Ascending aorta (tissue), 2 donors: Measurements from ENCODE around the gene PHKA2. TPM values are rescaled to one million over a fixed set of nuclear protein-coding genes. Genes with fewer than 3 reads are reported as not detected.

ENCODE experiments used
- DNase-seq, 2 donors: peaks; one replicate each; pipeline ENCODE4 v3.0.0-alpha.2; 2019; ENCODE audit warnings: low spot score in 2 of 2
- H3K27ac ChIP-seq, 2 donors: fragments of 200-600 bp; sonication (generic); one replicate each; pipeline ENCODE4 v1.5.1; 2016 to 2017; ENCODE audit warnings: mild to moderate bottlenecking in 1 of 2
- H3K27me3 ChIP-seq: fragments of 200-600 bp; sonication (generic); one replicate; pipeline ENCODE4 v1.5.1; 2017
- H3K36me3 ChIP-seq, 2 donors: fragments of 200-600 bp; sonication (generic); one replicate each; pipeline ENCODE4 v1.5.1; 2016
- H3K4me1 ChIP-seq, 2 donors: fragments of 200-600 bp; sonication (generic); one replicate each; pipeline ENCODE4 v1.5.1; 2016 to 2017; ENCODE audit warnings: mild to moderate bottlenecking in 1 of 2
- H3K4me3 ChIP-seq, 2 donors: fragments of 200-600 bp; sonication (generic); one replicate each; pipeline ENCODE4 v1.5.1; 2016 to 2017; ENCODE audit warnings: mild to moderate bottlenecking in 1 of 2
- H3K9me3 ChIP-seq, 2 donors: fragments of 200-600 bp; sonication (generic); one replicate each; pipeline ENCODE4 v1.5.1; 2016
- intact Hi-C: fragments of 100-400 bp; cut with DNase I; formaldehyde crosslinking; loops from one replicate; pipeline ENCODE4 v1.15.1; 2023
- total RNA-seq: library from RNA; depleted of rRNA; stranded (reverse); fragments of >200 nt; gene quantifications from one replicate; pipeline ENCODE4 v1.1.0, GENCODE V29; 2016
- TF ChIP-seq, protein P1 (sequence below), 3 experiments: fragments of 200-600 bp in 2 of 3; fragments of 450-650 bp in 1 of 3; sonication (generic) in 2 of 3; IDR thresholded peaks; one replicate each; pipeline ENCODE4 v1.5.1; 2016 to 2019; ENCODE audit warnings: antibody characterized with exemption in 3 of 3, mild to moderate bottlenecking in 1 of 3, moderate library complexity in 1 of 3

Gene PHKA2
- total RNA-seq, 1 donor from 2014 or later = 16.0 TPM

DNA sequence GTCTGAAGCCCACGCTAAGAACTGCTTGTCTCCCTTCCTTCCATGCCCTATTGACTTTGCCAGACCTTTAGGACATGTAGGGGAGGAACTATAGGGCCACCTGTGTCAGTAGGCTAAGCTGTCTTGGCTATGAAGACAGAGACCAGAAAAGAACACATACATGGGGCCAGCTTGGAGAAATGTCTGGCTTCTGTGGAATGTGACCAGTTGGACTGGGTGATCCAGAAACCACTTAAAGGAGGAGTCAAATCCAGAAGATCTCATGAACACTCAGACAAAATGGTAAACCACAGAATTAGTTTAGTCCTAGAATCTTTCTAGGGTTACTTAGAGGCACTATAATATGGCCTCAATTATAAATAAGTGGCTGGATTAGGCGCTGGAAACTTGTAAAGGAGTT is 42.0 kb downstream of the PHKA2 start:
- Histone ChIP-seq H3K27me3 (no peaks in the 10 kb centered on the region), H3K4me1 (peaks cover 0 to 4% of the 10 kb centered on the region in 2 donors), H3K36me3 (peaks cover 3 to 4% of the 10 kb centered on the region in 2 donors), H3K27ac (no peak overlapping the region), H3K4me3 (no peak overlapping the region), H3K9me3 (no peaks in the 10 kb centered on the region)
- no peak for DNase-seq
- intact Hi-C loops = no loop called here
- TF ChIP-seq, protein P1, sequence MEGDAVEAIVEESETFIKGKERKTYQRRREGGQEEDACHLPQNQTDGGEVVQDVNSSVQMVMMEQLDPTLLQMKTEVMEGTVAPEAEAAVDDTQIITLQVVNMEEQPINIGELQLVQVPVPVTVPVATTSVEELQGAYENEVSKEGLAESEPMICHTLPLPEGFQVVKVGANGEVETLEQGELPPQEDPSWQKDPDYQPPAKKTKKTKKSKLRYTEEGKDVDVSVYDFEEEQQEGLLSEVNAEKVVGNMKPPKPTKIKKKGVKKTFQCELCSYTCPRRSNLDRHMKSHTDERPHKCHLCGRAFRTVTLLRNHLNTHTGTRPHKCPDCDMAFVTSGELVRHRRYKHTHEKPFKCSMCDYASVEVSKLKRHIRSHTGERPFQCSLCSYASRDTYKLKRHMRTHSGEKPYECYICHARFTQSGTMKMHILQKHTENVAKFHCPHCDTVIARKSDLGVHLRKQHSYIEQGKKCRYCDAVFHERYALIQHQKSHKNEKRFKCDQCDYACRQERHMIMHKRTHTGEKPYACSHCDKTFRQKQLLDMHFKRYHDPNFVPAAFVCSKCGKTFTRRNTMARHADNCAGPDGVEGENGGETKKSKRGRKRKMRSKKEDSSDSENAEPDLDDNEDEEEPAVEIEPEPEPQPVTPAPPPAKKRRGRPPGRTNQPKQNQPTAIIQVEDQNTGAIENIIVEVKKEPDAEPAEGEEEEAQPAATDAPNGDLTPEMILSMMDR (IDR thresholded peaks at IDR 0.05) = no peak

DNA sequence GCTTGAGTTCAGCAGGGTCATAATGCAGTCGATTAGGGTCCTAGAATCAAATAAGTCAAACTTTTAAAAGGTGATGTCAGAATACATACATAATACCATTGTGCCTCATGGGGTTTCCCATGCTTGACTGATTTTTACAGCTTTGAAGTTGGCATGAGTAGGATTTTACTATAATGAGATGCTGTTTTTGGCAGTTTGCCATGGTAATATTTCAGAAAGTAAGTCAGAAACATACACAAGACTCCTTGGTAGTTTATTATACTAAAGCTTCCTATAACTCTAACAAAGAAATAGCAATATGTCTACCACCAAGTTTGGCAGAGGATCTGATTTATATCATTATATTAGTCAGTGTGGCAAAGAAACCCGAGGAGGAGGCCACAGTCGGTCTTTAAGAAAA is 45.2 kb downstream of the PHKA2 start:
- intact Hi-C loops = no loop called here
- H3K4me3 ChIP-seq = no peak overlapping the region
- TF ChIP-seq, protein P1 (IDR thresholded peaks at IDR 0.05) = no peak
- DNase-seq = no peak
- no peaks in the 10 kb centered on the region for H3K9me3 ChIP-seq
- no peaks in the 10 kb centered on the region for H3K4me1 ChIP-seq
- peaks cover 3 to 4% of the 10 kb centered on the region in 2 donors for H3K36me3 ChIP-seq
- no peak overlapping the region for H3K27ac ChIP-seq
- H3K27me3 ChIP-seq = no peaks in the 10 kb centered on the region

DNA sequence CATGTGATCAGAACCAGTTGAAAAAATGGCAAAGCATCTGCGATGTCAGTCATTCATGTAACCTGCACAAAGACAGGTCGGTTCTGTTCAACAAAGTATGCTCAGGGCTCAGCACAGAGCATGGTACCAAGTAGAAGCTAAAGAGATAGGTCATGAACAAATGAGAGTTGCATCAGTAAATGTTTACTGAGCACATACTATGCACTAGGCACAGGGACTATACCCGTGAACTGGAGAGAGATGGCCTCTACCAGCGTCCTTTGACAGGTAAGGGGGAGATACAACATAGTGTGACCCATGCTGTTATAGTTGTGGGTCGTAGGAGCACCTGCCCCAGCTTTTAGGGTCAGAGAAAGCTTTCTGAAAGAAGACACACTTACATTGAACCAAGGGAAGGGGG is 46.7 kb downstream of the PHKA2 start:
- Histone ChIP-seq H3K9me3 (no peaks in the 10 kb centered on the region), H3K27ac (no peak overlapping the region), H3K4me3 (no peak overlapping the region), H3K27me3 (no peaks in the 10 kb centered on the region), H3K36me3 (peaks cover 3 to 6% of the 10 kb centered on the region in 2 donors), H3K4me1 (no peaks in the 10 kb centered on the region)
- TF ChIP-seq, protein P1 (IDR thresholded peaks at IDR 0.05) = no peak
- intact Hi-C loops = no loop called here
- no peak for DNase-seq

DNA sequence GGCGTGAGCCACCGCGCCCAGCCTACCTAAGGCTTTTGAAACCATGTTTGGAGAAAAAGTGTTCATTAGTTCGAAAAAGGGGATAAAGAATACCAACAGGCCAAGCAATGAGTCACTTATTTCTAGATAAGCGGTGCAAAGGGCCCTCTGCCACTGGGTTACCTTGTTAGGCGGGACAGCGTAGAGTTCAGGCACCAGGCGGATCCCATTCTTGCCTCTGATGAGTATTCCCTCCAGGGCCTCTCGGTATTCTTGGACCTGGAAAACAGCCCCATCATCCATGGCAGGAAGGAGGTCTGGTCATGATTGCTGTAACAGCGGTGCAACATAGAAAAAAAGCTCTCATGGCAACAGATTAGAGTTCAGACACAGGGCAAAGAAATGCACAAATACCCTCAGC is 48.0 kb downstream of the PHKA2 start:
- Histone ChIP-seq H3K4me1 (no peaks in the 10 kb centered on the region), H3K27ac (no peak overlapping the region), H3K9me3 (no peaks in the 10 kb centered on the region), H3K4me3 (no peak overlapping the region), H3K27me3 (no peaks in the 10 kb centered on the region), H3K36me3 (peaks cover 3 to 6% of the 10 kb centered on the region in 2 donors)
- no peak for DNase-seq
- intact Hi-C loops = no loop called here
- TF ChIP-seq, protein P1 (IDR thresholded peaks at IDR 0.05) = no peak

DNA sequence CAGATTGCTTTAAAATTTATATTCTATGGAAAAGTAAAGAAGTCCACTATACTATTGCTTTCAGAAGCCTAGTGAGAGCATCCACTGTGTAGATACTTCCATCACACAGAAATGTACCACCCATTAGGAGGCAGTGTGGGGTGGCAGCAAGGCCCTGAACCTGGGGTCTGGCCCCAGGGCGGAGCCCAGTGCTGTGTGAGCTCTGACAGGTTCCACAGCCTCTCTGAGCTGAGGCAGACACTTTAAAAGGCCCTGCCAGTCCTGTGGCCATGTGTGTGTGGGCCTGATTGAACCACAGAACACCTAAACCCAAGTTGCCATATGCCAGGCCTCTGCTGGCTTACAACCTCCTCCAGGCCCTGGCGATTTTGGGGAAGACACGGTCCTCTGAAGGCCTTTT is 49.2 kb downstream of the PHKA2 start:
- intact Hi-C loops = loop anchor here (5.0 kb wide), 2 partner anchors 183 to 398 kb away; no protein-coding TSS in a partner anchor
- Histone ChIP-seq H3K4me1 (no peaks in the 10 kb centered on the region), H3K27me3 (no peaks in the 10 kb centered on the region), H3K36me3 (peaks cover 3 to 6% of the 10 kb centered on the region in 2 donors), H3K27ac (no peak overlapping the region), H3K9me3 (no peaks in the 10 kb centered on the region), H3K4me3 (no peak overlapping the region)
- no peak for DNase-seq
- TF ChIP-seq, protein P1 (IDR thresholded peaks at IDR 0.05) = no peak

DNA sequence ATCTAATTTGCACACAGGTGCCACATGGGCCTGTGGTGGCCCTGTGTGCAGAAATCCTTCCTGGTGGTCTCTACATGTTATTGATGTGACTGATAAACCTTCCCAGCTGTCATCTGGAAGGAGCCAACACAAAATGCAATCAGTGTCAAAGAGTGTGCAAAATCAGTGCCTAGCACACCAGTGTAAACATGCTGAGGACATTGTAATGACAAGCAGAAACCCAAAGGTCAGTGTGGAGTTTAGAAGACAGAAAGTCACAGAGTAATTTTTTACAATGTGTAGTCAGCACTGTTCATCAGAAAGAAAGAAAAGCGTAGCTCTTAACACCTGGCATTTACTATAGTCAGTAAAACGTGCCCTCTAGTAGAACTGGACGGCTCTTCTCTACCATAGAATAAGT is 50.3 kb downstream of the PHKA2 start:
- H3K4me3 ChIP-seq = no peak overlapping the region
- TF ChIP-seq, protein P1 (IDR thresholded peaks at IDR 0.05) = no peak
- DNase-seq = no peak
- no peak overlapping the region for H3K27ac ChIP-seq
- H3K9me3 ChIP-seq = no peaks in the 10 kb centered on the region
- no peaks in the 10 kb centered on the region for H3K27me3 ChIP-seq
- peaks cover 3 to 10% of the 10 kb centered on the region in 2 donors for H3K36me3 ChIP-seq
- no peaks in the 10 kb centered on the region for H3K4me1 ChIP-seq
- intact Hi-C loops = loop anchor here (5.0 kb wide), 2 partner anchors 184 to 399 kb away; no protein-coding TSS in a partner anchor
